Measurements from ENCODE around the gene IRS1.

Gene IRS1

GRCh38 chr2:226711606-226712296 lies 87.9 kb downstream of the IRS1 start:
- Histone ChIP-seq H3K4me3 (IDR thresholded peaks at IDR 0.05; ENCODE audit: insufficient read depth, low read depth, low read length) (no peak overlapping the region), H4K20me1 (ENCODE audit: insufficient read depth) (no peaks in the 10 kb centered on the region), H3K9ac (no peak overlapping the region), H3K4me2 (no peak overlapping the region), H3K4me1 (ENCODE audit: low read depth, poor library complexity, severe bottlenecking) (peaks cover 13% of the 10 kb centered on the region), H3K27ac (no peak overlapping the region), H2AFZ (ENCODE audit: low read depth) (no peak overlapping the region), H3K36me3 (ENCODE audit: insufficient read depth) (no peaks in the 10 kb centered on the region), H3K27me3 (ENCODE audit: insufficient read depth, low read depth) (no peaks in the 10 kb centered on the region), H3K79me2 (ENCODE audit: insufficient read depth, low read depth) (no peaks in the 10 kb centered on the region)
- TF ChIP-seq, protein P1, sequence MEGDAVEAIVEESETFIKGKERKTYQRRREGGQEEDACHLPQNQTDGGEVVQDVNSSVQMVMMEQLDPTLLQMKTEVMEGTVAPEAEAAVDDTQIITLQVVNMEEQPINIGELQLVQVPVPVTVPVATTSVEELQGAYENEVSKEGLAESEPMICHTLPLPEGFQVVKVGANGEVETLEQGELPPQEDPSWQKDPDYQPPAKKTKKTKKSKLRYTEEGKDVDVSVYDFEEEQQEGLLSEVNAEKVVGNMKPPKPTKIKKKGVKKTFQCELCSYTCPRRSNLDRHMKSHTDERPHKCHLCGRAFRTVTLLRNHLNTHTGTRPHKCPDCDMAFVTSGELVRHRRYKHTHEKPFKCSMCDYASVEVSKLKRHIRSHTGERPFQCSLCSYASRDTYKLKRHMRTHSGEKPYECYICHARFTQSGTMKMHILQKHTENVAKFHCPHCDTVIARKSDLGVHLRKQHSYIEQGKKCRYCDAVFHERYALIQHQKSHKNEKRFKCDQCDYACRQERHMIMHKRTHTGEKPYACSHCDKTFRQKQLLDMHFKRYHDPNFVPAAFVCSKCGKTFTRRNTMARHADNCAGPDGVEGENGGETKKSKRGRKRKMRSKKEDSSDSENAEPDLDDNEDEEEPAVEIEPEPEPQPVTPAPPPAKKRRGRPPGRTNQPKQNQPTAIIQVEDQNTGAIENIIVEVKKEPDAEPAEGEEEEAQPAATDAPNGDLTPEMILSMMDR (conservative IDR thresholded peaks at IDR 0.05; ENCODE audit: low read depth, low read length), result no peak

DNA sequence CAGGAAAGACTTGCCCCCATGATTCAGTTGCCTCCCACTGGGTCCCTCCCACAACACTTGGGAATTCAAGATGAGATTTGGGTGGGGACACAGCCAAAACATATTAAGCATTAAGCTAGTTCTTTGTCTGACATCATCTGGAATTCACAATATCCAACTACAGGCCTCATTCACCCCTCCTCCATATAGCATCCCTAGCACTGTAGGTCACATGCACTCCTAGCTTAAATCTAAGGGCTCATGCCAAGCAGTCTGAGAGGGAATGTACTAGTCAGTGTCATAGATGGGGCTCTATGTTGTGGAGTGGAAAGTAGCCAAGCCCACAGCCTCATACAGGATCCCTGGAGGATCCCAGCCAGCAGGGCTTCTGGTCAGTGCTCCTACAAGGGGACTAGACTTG lies 92.1 kb downstream of the IRS1 start:
- H3K4me3 ChIP-seq (IDR thresholded peaks at IDR 0.05; ENCODE audit: insufficient read depth, low read depth, low read length), result no peak overlapping the region
- H3K79me2 ChIP-seq (ENCODE audit: insufficient read depth, low read depth), result no peaks in the 10 kb centered on the region
- no peak overlapping the region for H3K27ac ChIP-seq
- H3K36me3 ChIP-seq (ENCODE audit: insufficient read depth), result no peaks in the 10 kb centered on the region
- H2AFZ ChIP-seq (ENCODE audit: low read depth), result no peak overlapping the region
- no peaks in the 10 kb centered on the region for H3K4me1 ChIP-seq (ENCODE audit: low read depth, poor library complexity, severe bottlenecking)
- H4K20me1 ChIP-seq (ENCODE audit: insufficient read depth), result no peaks in the 10 kb centered on the region
- no peak overlapping the region for H3K4me2 ChIP-seq
- no peak overlapping the region for H3K9ac ChIP-seq
- TF ChIP-seq, protein P1 (conservative IDR thresholded peaks at IDR 0.05; ENCODE audit: low read depth, low read length), result no peak
- H3K27me3 ChIP-seq (ENCODE audit: insufficient read depth, low read depth), result no peaks in the 10 kb centered on the region

- Histone ChIP-seq H3K79me2 (ENCODE audit: insufficient read depth, low read depth) (no peaks in the 10 kb centered on the region), H3K4me3 (IDR thresholded peaks at IDR 0.05; ENCODE audit: insufficient read depth, low read depth, low read length) (no peak overlapping the region), H3K27me3 (ENCODE audit: insufficient read depth, low read depth) (no peaks in the 10 kb centered on the region), H3K4me1 (ENCODE audit: low read depth, poor library complexity, severe bottlenecking) (peaks cover 9% of the 10 kb centered on the region), H2AFZ (ENCODE audit: low read depth) (no peak overlapping the region), H3K9ac (no peak overlapping the region), H4K20me1 (ENCODE audit: insufficient read depth) (no peaks in the 10 kb centered on the region), H3K36me3 (ENCODE audit: insufficient read depth) (no peaks in the 10 kb centered on the region), H3K4me2 (no peak overlapping the region), H3K27ac (no peak overlapping the region)
- TF ChIP-seq, protein P1 (conservative IDR thresholded peaks at IDR 0.05; ENCODE audit: low read depth, low read length), result no peak
These were observed 93.7 kb downstream of the IRS1 start for GRCh38 chr2:226705965-226706364.

GRCh38 chr2:226705133-226705886 lies 94.3 kb downstream of the IRS1 start:
- TF ChIP-seq, protein P1 (conservative IDR thresholded peaks at IDR 0.05; ENCODE audit: low read depth, low read length), result no peak
- Histone ChIP-seq H3K79me2 (ENCODE audit: insufficient read depth, low read depth) (no peaks in the 10 kb centered on the region), H3K4me2 (no peak overlapping the region)

More at GRCh38 chr2:226705133-226705886, 94.3 kb downstream of the IRS1 start:
- no peaks in the 10 kb centered on the region for H3K27me3 ChIP-seq (ENCODE audit: insufficient read depth, low read depth)
- no peak overlapping the region for H2AFZ ChIP-seq (ENCODE audit: low read depth)
- H3K36me3 ChIP-seq (ENCODE audit: insufficient read depth), result no peaks in the 10 kb centered on the region
- H3K9ac ChIP-seq, result no peak overlapping the region
- no peak overlapping the region for H3K27ac ChIP-seq
- H3K4me3 ChIP-seq (IDR thresholded peaks at IDR 0.05; ENCODE audit: insufficient read depth, low read depth, low read length), result no peak overlapping the region
- peaks cover 11% of the 10 kb centered on the region for H3K4me1 ChIP-seq (ENCODE audit: low read depth, poor library complexity, severe bottlenecking)
- no peaks in the 10 kb centered on the region for H4K20me1 ChIP-seq (ENCODE audit: insufficient read depth)

All from KMS-11 (cell line).